Measurements from ENCODE around the gene PLPPR1.
"Not testable (repeated sequence)": the region's sequence is repeated elsewhere in the genome, so short reads cannot be mapped to it uniquely, and the experiment has no call there.

Gene PLPPR1

DNA sequence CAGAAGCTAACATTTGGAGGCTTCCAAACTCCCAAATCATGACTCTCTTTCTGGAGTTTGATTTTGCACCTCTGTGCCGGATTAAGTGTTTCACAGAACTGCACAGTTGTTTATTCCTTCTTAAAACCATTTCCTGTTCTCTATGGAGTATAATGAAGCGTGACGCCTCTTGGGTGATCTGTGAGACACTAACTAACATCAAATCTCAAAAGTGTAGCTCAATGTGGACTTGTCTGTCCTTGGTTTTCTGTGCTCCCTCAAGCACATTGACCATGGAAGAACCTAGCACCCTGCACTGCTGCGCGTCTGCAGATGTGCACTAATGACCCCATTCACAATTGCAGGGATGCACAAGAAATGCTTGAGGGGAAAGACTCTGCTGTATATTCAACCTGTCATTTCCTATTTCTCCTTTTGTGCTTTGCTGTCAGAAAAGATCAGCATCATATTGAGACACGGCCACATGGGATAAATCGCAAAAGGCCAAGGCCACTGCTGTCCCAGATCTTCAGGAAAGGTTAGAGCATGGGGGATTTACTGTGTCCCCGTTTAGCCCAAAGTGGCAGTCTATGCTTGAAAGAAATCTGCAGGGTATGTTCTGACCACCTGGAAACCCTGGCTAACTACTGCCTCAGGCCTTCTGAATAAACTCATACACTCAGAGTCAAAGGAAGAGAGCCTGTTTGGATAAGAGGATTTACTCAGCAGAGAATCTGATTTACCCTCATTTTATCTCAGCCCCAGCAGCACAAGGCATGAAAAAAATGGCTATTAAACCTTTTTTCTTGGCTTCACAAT is 246.6 kb downstream of the PLPPR1 start:
- no peak overlapping the region for H3K27ac ChIP-seq
- TF ChIP-seq, protein P1, sequence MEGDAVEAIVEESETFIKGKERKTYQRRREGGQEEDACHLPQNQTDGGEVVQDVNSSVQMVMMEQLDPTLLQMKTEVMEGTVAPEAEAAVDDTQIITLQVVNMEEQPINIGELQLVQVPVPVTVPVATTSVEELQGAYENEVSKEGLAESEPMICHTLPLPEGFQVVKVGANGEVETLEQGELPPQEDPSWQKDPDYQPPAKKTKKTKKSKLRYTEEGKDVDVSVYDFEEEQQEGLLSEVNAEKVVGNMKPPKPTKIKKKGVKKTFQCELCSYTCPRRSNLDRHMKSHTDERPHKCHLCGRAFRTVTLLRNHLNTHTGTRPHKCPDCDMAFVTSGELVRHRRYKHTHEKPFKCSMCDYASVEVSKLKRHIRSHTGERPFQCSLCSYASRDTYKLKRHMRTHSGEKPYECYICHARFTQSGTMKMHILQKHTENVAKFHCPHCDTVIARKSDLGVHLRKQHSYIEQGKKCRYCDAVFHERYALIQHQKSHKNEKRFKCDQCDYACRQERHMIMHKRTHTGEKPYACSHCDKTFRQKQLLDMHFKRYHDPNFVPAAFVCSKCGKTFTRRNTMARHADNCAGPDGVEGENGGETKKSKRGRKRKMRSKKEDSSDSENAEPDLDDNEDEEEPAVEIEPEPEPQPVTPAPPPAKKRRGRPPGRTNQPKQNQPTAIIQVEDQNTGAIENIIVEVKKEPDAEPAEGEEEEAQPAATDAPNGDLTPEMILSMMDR (conservative IDR thresholded peaks at IDR 0.05), result no peak

GRCh38 chr9:101275769-101276250 is 247.3 kb downstream of the PLPPR1 start:
- H3K27ac ChIP-seq, result no peak overlapping the region
- TF ChIP-seq, protein P1 (conservative IDR thresholded peaks at IDR 0.05), result no peak

- not testable (repeated sequence) for H3K27ac ChIP-seq
These were observed 262.5 kb downstream of the PLPPR1 start for GRCh38 chr9:101291043-101291442.

- TF ChIP-seq, protein P1 (conservative IDR thresholded peaks at IDR 0.05), result no peak
These were observed 271.4 kb downstream of the PLPPR1 start for GRCh38 chr9:101299901-101300300.

GRCh38 chr9:101307051-101307450 is 278.5 kb downstream of the PLPPR1 start:
- TF ChIP-seq, protein P1 (conservative IDR thresholded peaks at IDR 0.05), result no peak
- no peak overlapping the region for H3K27ac ChIP-seq

More at GRCh38 chr9:101299901-101300300, 271.4 kb downstream of the PLPPR1 start:
- no peak overlapping the region for H3K27ac ChIP-seq

DNA sequence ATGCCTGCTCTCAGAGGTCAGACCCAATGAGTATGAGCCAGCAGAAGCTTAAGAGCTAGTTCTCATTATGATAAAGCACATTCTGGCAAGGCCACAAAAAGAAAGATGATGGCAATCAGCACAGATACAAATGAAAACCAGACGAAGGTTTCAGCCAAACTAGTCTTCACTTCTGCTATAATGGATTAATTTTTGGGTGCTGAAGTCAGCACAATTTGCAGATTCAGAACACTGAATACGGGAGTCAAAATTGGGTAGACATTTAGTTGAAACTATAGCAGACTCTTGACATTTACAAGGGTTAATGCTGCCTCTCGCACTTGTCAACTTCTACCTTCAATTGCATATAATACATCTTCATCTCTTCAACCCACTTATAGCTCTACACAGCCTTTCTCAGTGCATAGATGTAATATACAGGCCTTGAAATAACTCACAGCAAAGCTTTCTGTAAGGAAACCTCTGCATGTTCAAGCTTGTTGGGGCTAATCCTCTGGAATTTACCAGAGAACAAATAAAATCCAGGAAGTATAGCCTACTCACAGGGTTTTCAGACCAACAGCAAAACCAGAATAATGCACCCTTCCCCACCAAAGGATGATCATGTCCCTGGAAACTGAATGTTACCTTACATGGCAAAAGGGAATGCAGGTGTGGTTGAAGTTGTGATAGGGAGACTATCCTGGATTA is 279.1 kb downstream of the PLPPR1 start:
- TF ChIP-seq, protein P1 (conservative IDR thresholded peaks at IDR 0.05), result no peak
- H3K27ac ChIP-seq, result no peak overlapping the region

GRCh38 chr9:101309139-101309538 is 280.6 kb downstream of the PLPPR1 start:
- no peak overlapping the region for H3K27ac ChIP-seq
- TF ChIP-seq, protein P1 (conservative IDR thresholded peaks at IDR 0.05), result no peak

All from VCaP (cell line).